ENCODE measurements around the gene GSG1L.

The GSG1L gene

GRCh38 chr16:27918755-27919154 is 144.8 kb downstream of the GSG1L start:
- TF ChIP-seq CTCF (IDR thresholded peaks at IDR 0.05; ENCODE audit: low read depth, low read length), result no peak
- no peak for DNase-seq (ENCODE audit: extremely low read depth, low read depth)

GRCh38 chr16:27917949-27918348 is 145.6 kb downstream of the GSG1L start:
- TF ChIP-seq CTCF (IDR thresholded peaks at IDR 0.05; ENCODE audit: low read depth, low read length), result no peak
- DNase-seq (ENCODE audit: extremely low read depth, low read depth), result no peak

- DNase-seq (ENCODE audit: extremely low read depth, low read depth), result no peak
- TF ChIP-seq CTCF (IDR thresholded peaks at IDR 0.05; ENCODE audit: low read depth, low read length), result no peak
Observed at GRCh38 chr16:27911486-27911885, 152.0 kb downstream of the GSG1L start.

GRCh38 chr16:27907457-27907972 is 156.0 kb downstream of the GSG1L start:
- DNase-seq (ENCODE audit: extremely low read depth, low read depth), result no peak
- TF ChIP-seq CTCF (IDR thresholded peaks at IDR 0.05; ENCODE audit: low read depth, low read length), result no peak

- no peak for TF ChIP-seq CTCF (IDR thresholded peaks at IDR 0.05; ENCODE audit: low read depth, low read length)
- no peak for DNase-seq (ENCODE audit: extremely low read depth, low read depth)
Observed at GRCh38 chr16:27906883-27907282, 156.6 kb downstream of the GSG1L start.

GRCh38 chr16:27903046-27903655 is 160.4 kb downstream of the GSG1L start:
- DNase-seq (ENCODE audit: extremely low read depth, low read depth), result no peak
- no peak for TF ChIP-seq CTCF (IDR thresholded peaks at IDR 0.05; ENCODE audit: low read depth, low read length)

- TF ChIP-seq CTCF (IDR thresholded peaks at IDR 0.05; ENCODE audit: low read depth, low read length), result no peak
- DNase-seq (ENCODE audit: extremely low read depth, low read depth), result no peak
Observed at GRCh38 chr16:27902551-27902950, 161.0 kb downstream of the GSG1L start.

Data from AG09319 (cell line).